ENCODE data around the gene ZBTB7C.
"Not testable (repeated sequence)": the region's sequence is repeated elsewhere in the genome, so short reads cannot be mapped to it uniquely, and the experiment has no call there.

Gene ZBTB7C

GRCh38 chr18:48450685-48451084, 41.5 kb upstream of the ZBTB7C start:
- H3K4me3 ChIP-seq (ENCODE audit: low read length): no peak overlapping the region
- no peak for TF ChIP-seq CTCF (IDR thresholded peaks at IDR 0.05; ENCODE audit: insufficient read depth, low read depth, low read length, missing control alignments)
- no peak for DNase-seq (ENCODE audit: low read depth)

- no peak overlapping the region for H3K4me3 ChIP-seq (ENCODE audit: low read length)
- DNase-seq (ENCODE audit: low read depth): peak; percentile 81
- TF ChIP-seq CTCF (IDR thresholded peaks at IDR 0.05; ENCODE audit: insufficient read depth, low read depth, low read length, missing control alignments): peak; percentile 93
These were observed 37.5 kb upstream of the ZBTB7C start for GRCh38 chr18:48446582-48447225.

GRCh38 chr18:48445540-48445939, 36.4 kb upstream of the ZBTB7C start:
- no peak overlapping the region for H3K4me3 ChIP-seq (ENCODE audit: low read length)
- peak; percentile 99 for TF ChIP-seq CTCF (IDR thresholded peaks at IDR 0.05; ENCODE audit: insufficient read depth, low read depth, low read length, missing control alignments)
- peak; percentile 90 for DNase-seq (ENCODE audit: low read depth)

GRCh38 chr18:48442761-48443160, 33.6 kb upstream of the ZBTB7C start:
- DNase-seq (ENCODE audit: low read depth): peak; percentile 70
- no peak overlapping the region for H3K4me3 ChIP-seq (ENCODE audit: low read length)
- TF ChIP-seq CTCF (IDR thresholded peaks at IDR 0.05; ENCODE audit: insufficient read depth, low read depth, low read length, missing control alignments): no peak

- H3K4me3 ChIP-seq (ENCODE audit: low read length): no peak overlapping the region
- no peak for TF ChIP-seq CTCF (IDR thresholded peaks at IDR 0.05; ENCODE audit: insufficient read depth, low read depth, low read length, missing control alignments)
- DNase-seq (ENCODE audit: low read depth): no peak
These were observed 32.3 kb upstream of the ZBTB7C start for GRCh38 chr18:48441405-48441881.

GRCh38 chr18:48440924-48441323, 31.7 kb upstream of the ZBTB7C start:
- no peak overlapping the region for H3K4me3 ChIP-seq (ENCODE audit: low read length)
- TF ChIP-seq CTCF (IDR thresholded peaks at IDR 0.05; ENCODE audit: insufficient read depth, low read depth, low read length, missing control alignments): no peak

GRCh38 chr18:48436907-48437306, 27.7 kb upstream of the ZBTB7C start:
- no peak for TF ChIP-seq CTCF (IDR thresholded peaks at IDR 0.05; ENCODE audit: insufficient read depth, low read depth, low read length, missing control alignments)
- no peak overlapping the region for H3K4me3 ChIP-seq (ENCODE audit: low read length)
- DNase-seq (ENCODE audit: low read depth): peak; percentile 87

More at GRCh38 chr18:48440924-48441323, 31.7 kb upstream of the ZBTB7C start:
- no peak for DNase-seq (ENCODE audit: low read depth)

GRCh38 chr18:48434382-48434781, 25.2 kb upstream of the ZBTB7C start:
- H3K4me3 ChIP-seq (ENCODE audit: low read length); DNase-seq (ENCODE audit: low read depth): not testable (repeated sequence)
